ENCODE measurements around the gene PSMA8.
"Not testable (repeated sequence)": the region's sequence is repeated elsewhere in the genome, so short reads cannot be mapped to it uniquely, and the experiment has no call there.

The PSMA8 gene

DNA sequence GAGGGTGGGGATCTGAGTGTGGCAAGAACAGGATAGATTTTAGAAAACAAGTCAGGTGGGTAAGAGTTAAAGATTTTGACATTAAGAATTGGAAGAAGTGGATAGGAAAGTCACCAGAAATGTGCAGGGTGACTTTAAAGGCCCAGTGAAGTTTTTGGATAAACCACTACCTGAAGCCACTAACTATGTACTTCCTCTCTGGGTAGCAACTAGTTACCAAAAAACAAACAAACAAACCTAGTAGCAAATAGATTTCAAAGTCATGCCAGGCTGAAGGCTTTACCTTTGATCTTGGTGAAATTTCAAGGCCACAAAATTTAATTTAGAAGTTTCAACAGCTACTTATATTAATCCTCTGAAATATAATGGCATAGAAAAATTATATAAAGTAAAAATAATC is 42.5 kb downstream of the PSMA8 start:
- no peak for DNase-seq

DNA sequence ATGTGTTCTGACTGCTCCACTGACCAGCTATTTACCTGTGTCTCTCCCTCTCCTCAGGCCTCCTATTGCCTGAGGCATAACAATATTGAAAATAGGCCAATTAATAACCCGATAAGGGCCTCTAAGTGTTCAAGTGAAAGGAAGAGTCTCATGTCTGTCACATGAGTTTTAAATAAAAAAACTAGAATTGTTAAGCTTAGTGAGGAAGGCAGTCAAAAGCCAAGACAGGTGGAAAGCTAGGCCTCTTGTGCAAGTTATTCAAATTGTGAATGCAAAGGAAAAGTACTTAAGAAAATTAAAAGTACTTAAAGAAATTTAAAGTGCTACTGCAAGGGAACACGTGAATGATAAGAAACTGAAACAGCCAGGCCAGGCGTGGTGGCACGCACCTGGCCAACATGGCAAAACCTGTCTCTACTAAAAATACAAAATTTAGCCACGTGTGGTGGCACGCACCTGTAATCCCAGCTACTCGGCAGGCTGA is 47.7 kb downstream of the PSMA8 start:
- DNase-seq = no peak

GRCh38 chr18:26183395-26184112 is 49.9 kb downstream of the PSMA8 start:
- no peak for DNase-seq

DNA sequence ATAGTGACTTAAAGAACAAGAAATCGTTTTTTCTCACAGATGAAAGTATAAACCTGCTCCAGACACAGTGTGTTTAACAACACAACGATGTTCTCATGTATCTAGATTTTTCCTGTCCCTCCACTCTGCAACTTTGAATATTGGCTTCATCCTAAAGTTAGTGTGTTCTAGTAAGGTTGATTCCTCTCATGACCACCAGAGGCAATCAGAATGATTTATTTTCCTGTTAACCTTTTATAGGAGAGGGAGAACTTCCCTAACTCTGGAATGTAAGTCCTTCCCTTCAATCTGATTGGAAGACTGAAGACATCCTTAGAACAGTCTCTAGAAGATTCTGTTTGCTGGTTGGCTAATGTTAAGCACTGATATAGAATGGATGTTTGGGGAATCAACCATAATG is 51.6 kb downstream of the PSMA8 start:
- DNase-seq = no peak

GRCh38 chr18:26190506-26190905 is 56.8 kb downstream of the PSMA8 start:
- DNase-seq = peak; percentile 40 to 48

- DNase-seq = no peak
Observed at GRCh38 chr18:26192233-26192632, 58.6 kb downstream of the PSMA8 start.

GRCh38 chr18:26196605-26197004 is 62.9 kb downstream of the PSMA8 start:
- DNase-seq = no peak

DNA sequence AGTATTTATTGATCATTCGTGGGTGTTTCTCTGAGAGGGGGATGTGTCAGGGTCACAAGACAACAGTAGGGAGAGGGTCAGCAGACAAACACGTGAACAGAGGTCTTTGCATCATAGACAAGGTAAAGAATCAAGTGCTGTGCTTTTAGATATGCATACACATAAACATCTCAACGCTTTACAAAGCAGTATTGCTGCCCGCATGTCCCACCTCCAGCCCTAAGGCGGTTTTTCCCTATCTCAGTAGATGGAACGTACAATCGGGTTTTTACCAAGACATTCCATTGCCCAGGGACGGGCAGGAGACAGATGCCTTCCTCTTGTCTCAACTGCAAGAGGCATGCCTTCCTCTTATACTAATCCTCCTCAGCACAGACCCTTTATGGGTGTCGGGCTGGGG is 68.3 kb downstream of the PSMA8 start:
- not testable (repeated sequence) for DNase-seq

DNA sequence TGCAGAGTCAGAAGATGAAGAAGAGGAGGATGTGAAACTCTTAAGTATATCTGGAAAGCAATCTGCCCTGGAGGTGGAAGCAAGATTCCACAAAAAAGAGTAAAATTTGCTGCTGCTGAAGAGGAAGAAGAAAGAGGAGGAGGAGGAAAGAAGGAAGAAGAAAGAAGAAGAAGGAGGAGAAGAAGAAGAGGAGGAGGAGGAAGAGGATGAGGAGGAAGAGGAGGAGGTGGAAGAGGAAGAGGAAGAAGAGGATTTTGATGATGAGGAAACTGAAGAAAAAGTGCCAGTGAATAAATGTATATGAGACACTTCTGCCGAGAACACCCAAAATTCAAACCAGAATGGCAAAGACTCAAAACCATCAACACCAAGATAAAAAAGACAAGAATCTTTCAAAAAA is 71.6 kb downstream of the PSMA8 start:
- DNase-seq = no peak

DNA sequence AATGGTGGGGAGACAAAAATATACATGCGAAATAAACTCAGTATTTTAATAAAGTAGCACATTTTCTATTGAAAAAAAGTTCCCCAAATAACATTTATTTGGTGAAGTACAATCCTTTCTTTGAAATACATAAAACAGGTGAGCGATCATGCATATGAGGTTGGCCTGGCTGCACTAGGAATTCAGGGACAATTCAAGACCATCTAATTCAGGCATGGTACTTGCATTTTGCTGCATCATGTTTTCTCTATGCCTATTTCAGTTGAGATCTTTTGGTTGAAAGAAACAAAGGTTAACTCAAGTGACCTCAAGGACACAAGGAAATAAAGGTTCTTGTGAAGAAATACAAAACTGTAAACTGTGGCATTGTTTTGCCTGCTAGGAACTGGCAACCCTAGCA is 72.8 kb downstream of the PSMA8 start:
- no peak for DNase-seq

DNA sequence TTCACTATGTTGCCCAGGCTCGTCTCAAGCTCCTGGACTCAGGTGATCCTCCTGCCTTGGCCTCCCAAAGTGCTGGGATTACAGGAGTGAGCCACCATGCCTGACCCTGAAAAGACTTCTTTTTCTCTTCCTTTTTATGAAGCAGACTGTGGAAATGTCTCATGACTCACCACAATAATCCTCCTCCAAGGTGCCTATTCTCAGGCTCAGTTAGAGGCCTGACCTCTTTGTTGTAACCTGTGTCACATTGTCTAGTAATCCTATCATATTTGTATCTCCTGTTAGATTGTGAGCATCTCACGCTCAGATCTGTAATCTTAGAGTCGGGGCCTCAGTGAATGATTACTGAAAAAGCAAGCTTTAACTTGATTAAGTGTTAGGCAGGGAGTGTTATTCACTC is 74.3 kb downstream of the PSMA8 start:
- DNase-seq = no peak

GRCh38 chr18:26208977-26209376 is 75.3 kb downstream of the PSMA8 start:
- no peak for DNase-seq

DNA sequence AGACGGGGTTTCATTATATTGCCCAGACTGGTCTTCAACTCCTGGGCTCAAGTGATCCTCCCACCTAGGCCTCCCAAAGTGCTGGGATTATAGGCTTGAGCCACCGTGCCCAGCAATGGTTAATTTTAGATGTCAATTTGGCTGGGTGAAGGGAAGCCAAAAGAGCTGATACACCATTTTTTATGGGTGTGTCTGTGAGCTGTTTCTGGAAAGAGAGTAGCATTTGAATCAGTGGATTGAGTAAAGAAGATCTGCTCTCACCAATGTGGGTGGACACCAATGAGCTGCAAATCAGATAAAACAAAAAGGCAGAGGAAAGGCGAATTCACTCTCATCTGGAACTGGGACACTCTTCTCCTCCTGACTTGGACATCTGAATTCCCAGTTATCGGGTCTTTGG is 76.5 kb downstream of the PSMA8 start:
- no peak for DNase-seq

DNA sequence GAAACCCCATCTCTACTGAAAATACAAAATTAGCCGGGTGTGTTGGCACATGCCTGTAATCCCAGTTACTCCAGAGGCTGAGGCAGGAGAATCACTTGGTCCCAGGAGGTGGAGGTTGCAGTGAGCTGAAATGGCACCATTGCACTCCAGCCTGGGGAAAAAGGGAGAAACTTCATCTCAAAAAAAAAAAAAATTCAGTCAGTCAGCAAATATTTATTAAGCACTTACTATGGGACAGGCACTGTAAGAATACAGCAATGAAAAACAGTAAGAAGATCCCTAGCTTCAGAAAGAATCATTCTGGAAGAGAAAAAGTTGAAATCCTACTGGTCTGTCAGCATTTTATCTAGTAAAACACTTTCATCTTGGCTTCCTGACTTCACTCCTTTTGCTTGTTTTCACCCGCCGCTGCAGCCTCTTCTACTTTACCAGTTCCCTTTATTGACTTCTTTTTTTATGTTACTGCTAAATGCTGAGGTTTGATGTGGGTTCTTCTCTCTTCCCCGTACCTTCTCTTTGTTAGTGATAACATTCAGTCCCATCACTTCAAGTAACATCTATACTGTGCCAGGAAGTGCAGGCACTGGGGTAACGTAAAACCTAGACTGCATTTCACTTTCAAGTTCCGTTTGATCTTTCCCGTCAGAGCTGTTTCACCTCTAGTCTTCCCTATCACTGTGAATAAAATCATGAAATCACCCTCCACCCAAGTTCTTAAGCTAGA is 81.7 kb downstream of the PSMA8 start:
- peak; percentile 42 to 44 for DNase-seq

- DNase-seq = no peak
Observed at GRCh38 chr18:26225022-26225693, 91.5 kb downstream of the PSMA8 start.

DNA sequence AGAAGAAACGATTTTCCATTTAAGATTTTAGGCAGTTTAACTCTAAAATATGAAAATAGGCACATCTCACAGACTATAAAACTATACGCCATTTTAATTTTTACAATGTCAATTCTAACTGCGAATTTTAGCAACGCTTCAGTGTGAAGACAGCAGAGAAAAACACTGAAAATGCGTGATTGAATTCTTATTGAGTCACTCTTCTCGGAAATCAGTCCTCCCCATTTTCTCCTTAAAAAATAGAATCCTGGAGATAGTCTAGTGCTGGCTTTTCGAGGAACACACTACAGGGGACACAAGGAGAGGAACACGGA is 92.2 kb downstream of the PSMA8 start:
- DNase-seq = no peak

- peak; percentile 96 to 98 for DNase-seq
Observed at GRCh38 chr18:26226229-26227050, 92.8 kb downstream of the PSMA8 start, which contains the start of gene TAF4B. Gene TAF4B, plus strand, starts transcription at chr18:26226445. Its CDS starts 489 bp downstream, at chr18:26226934.

GRCh38 chr18:26227051-26227670 is 93.5 kb downstream of the PSMA8 start:
- no peak for DNase-seq

- no peak for DNase-seq
Observed at GRCh38 chr18:26228562-26229260, 95.0 kb downstream of the PSMA8 start.

DNA sequence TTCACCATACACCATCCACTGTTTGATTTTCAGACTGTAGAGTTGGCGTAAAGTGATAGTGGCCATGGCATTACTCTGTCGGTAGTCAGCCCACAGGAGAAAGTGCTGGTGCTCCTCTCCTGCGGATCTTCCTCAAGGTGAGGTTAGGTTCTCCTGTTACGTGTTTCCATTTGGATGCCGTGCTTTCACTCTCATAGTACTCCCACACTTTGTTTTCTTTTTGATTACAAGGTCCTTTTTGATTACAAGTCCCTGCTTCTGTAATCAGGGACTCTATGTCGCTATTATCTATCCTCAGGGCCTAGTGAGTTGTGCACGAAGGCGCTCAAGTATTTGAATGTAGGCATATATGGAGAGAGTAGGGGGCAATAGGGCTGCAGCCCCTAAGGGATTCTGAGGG is 96.8 kb downstream of the PSMA8 start:
- no peak for DNase-seq

- DNase-seq = no peak
Observed at GRCh38 chr18:26233208-26233607, 99.5 kb downstream of the PSMA8 start.

- not testable (repeated sequence) for DNase-seq
Observed at GRCh38 chr18:26237363-26237762, 103.7 kb downstream of the PSMA8 start.
